Kidney (tissue), 14 donors: Measurements from ENCODE around the gene SLC23A2. TPM values are rescaled to one million over a fixed set of nuclear protein-coding genes. Genes with fewer than 3 reads are reported as not detected.

Experiments used
- DNase-seq, 5 donors: peaks; one replicate each; pipeline ENCODE4 v3.0.0-alpha.2; 2013 to 2020
- FAIRE-seq: peaks from 2 replicates; lab custom pipeline; 2012; peaks lifted over from hg19 to GRCh38; lab: Jason Lieb, UNC
- H3K27ac ChIP-seq, 2 donors: one replicate each; pipeline ENCODE4 v1.7.0; 2013; ENCODE audit warnings: low read depth in 2 of 2, low read length in 2 of 2, inconsistent platforms in 1 of 2
- H3K27me3 ChIP-seq: one replicate; pipeline ENCODE4 v1.7.1; 2013; ENCODE audit warnings: low read length, inconsistent platforms; ENCODE audit not compliant: control insufficient read depth, insufficient read depth
- H3K36me3 ChIP-seq, 3 donors: one replicate each; pipeline versions ENCODE4 v1.7.0 to v1.7.1; 2013; ENCODE audit warnings: low read length in 3 of 3, control low read depth in 1 of 3, inconsistent platforms in 1 of 3; ENCODE audit not compliant: insufficient read depth in 3 of 3, control insufficient read depth in 2 of 3
- H3K4me1 ChIP-seq, 3 donors: one replicate each; pipeline versions ENCODE4 v1.7.0 to v1.7.1; 2013; ENCODE audit warnings: low read length in 3 of 3, inconsistent platforms in 1 of 3, low read depth in 1 of 3; ENCODE audit not compliant: control insufficient read depth in 2 of 3, insufficient read depth in 2 of 3
- H3K4me3 ChIP-seq, 3 donors: one replicate each; pipeline versions ENCODE4 v1.7.0 to v1.8.1; 2013; ENCODE audit warnings: low read length in 3 of 3, control low read depth in 1 of 3, inconsistent platforms in 1 of 3
- H3K9ac ChIP-seq, 3 donors: one replicate each; pipeline versions ENCODE4 v1.7.0 to v1.7.1; 2013; ENCODE audit warnings: low read length in 3 of 3, control low read depth in 1 of 3, inconsistent platforms in 1 of 3
- H3K9me3 ChIP-seq, 3 donors: one replicate each; pipeline versions ENCODE4 v1.7.0 to v1.7.1; 2013; ENCODE audit warnings: low read length in 3 of 3, control low read depth in 1 of 3, inconsistent platforms in 1 of 3; ENCODE audit not compliant: control insufficient read depth in 2 of 3, insufficient read depth in 1 of 3
- intact Hi-C: fragments of 100-400 bp; cut with DNase I; formaldehyde crosslinking; loops from one replicate; pipeline ENCODE4 v1.11.1; 2022
- polyA plus RNA-seq: library from polyadenylated mRNA; stranded (reverse); fragments of 350-450 nt; fragmentation: Illumina TruSeq; extraction: RNeasy Lipid Tissue Mini Kit (QIAGEN cat#74804); gene quantifications from one replicate; pipeline ENCODE4 v1.2.3, GENCODE V29; 2014; ENCODE audit warnings: low read depth, low replicate concordance; ENCODE audit not compliant: insufficient read depth
- total RNA-seq: library from RNA; stranded (reverse); fragmentation: NEBNext Ultra II Directional; extraction: Animal tissue kit (Norgen Biotek cat#: 25700); gene quantifications from one replicate; pipeline ENCODE4 v1.2.1, GENCODE V29; 2021
- TF ChIP-seq, protein P1 (sequence below): IDR thresholded peaks from 3 replicates; pipeline ENCODE4 v1.5.1; 2012; ENCODE audit warnings: mild to moderate bottlenecking, moderate library complexity, borderline replicate concordance; ENCODE audit not compliant: insufficient read depth; ENCODE audit errors: extremely low read depth
- donor health status: control.
- donor health status: control.
- donor health status: control.
- donor health status: control.
- donor health status: control.
- donor health status: DM: yes; HTN: yes; CAD: no.
- donor health status: Normal renal cell carcinoma (clear cell type).

Gene SLC23A2
- total and polyA plus RNA-seq, 2 donors from 2014 or later = 4.8 to 20.5 TPM

DNA sequence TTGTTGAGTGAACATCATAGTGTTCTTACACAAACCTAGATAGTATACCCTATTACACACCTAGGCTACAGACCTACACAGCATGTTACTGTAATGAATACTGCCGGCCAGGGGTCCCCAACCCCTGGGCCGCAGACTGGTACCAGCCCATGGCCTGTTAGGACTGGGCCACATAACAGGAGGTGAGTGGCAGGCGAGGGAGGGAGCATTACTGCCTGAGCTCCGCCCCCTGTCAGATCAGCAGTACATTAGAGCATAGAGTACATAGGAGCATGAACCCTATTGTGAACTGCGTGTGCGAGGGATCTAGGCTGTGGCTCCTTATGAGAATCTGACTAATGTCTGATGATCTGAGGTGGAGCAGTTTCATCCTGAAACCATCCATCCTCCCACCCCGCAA lies 153.3 kb downstream of the SLC23A2 start:
- intact Hi-C loops = no loop called here
- H3K27ac ChIP-seq = no peak overlapping the region
- FAIRE-seq (no peak), DNase-seq (no peak)
- TF ChIP-seq, protein P1, sequence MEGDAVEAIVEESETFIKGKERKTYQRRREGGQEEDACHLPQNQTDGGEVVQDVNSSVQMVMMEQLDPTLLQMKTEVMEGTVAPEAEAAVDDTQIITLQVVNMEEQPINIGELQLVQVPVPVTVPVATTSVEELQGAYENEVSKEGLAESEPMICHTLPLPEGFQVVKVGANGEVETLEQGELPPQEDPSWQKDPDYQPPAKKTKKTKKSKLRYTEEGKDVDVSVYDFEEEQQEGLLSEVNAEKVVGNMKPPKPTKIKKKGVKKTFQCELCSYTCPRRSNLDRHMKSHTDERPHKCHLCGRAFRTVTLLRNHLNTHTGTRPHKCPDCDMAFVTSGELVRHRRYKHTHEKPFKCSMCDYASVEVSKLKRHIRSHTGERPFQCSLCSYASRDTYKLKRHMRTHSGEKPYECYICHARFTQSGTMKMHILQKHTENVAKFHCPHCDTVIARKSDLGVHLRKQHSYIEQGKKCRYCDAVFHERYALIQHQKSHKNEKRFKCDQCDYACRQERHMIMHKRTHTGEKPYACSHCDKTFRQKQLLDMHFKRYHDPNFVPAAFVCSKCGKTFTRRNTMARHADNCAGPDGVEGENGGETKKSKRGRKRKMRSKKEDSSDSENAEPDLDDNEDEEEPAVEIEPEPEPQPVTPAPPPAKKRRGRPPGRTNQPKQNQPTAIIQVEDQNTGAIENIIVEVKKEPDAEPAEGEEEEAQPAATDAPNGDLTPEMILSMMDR = no peak
- H3K27me3 ChIP-seq = no peaks in the 10 kb centered on the region
- no peaks in the 10 kb centered on the region for H3K9me3 ChIP-seq
- H3K4me1 ChIP-seq = no peaks in the 10 kb centered on the region
- H3K4me3 ChIP-seq = no peak overlapping the region
- H3K9ac ChIP-seq = no peak overlapping the region
- no peaks in the 10 kb centered on the region for H3K36me3 ChIP-seq

DNA sequence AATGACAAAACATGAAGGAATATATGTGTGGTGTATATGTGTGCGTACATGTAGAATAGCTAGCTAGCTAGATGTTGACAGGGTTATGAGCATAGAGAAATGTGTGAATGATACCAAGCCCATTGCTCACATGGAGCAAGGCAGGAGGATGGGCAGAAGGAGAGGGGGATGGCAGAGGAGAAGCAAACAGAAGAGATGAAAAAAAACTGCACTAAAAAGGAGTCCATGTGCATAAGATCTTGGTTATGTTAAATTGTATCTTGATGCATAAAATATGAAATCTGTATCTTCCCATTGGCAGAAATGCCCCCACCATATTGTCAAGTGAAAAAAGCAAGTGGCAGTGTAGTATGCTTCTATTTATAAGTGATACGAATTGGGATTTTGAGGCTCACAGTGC lies 154.5 kb downstream of the SLC23A2 start:
- FAIRE-seq (no peak), DNase-seq (no peak)
- H3K4me1 ChIP-seq = no peaks in the 10 kb centered on the region
- H3K27ac ChIP-seq = no peak overlapping the region
- H3K9ac ChIP-seq = no peak overlapping the region
- TF ChIP-seq, protein P1 = no peak
- no peaks in the 10 kb centered on the region for H3K9me3 ChIP-seq
- H3K36me3 ChIP-seq = no peaks in the 10 kb centered on the region
- intact Hi-C loops = no loop called here
- no peak overlapping the region for H3K4me3 ChIP-seq
- no peaks in the 10 kb centered on the region for H3K27me3 ChIP-seq

DNA sequence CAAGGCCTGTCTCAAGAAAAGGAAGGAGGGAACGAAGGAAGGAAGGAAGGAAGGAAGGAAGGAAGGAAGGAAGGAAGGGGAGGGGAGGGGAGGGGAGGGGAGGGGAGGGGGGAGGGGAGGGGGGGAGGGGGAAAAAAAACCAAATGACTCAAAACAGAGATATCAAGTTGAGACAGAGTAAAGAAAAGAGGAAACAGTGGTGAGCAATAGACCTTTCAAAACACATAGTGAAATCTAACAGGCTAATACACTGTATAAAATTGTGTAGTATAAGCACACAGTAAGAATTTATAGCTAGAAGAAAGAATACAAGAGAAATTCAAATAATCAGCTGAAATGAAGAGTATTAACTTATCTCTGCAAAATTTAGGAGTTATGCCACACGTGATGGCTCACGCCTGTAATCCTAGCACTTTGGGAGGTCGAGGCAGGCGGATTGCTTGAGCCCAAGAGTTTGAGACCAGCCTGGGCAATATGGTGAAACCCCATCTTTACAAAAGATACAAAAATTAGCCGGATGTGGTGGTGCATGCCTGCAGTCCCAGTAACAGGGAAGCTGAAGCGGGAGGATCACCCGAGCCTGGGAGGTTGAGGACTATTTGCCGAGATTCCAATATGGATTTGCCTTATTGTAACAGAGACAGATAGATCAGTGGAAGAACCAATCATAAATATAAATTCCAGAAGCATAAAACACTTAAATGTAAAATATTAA lies 156.4 kb downstream of the SLC23A2 start:
- Histone ChIP-seq H3K9ac (no peak overlapping the region), H3K4me3 (no peak overlapping the region), H3K27me3 (no peaks in the 10 kb centered on the region), H3K9me3 (no peaks in the 10 kb centered on the region), H3K27ac (no peak overlapping the region), H3K36me3 (no peaks in the 10 kb centered on the region), H3K4me1 (no peaks in the 10 kb centered on the region)
- intact Hi-C loops = no loop called here
- TF ChIP-seq, protein P1 = no peak
- DNase-seq = no peak
- FAIRE-seq = no peak
